Measurements from ENCODE around the gene UROC1. TPM values are rescaled to one million over a fixed set of nuclear protein-coding genes. Genes with fewer than 3 reads are reported as not detected.

Gene UROC1
- polyA plus RNA-seq, 1 of the 3 experiments (the other 2 are of a cell fraction): not detected

GRCh38 chr3:126479642-126480041 lies 37.9 kb downstream of the UROC1 start:
- Histone ChIP-seq H3K4me3 (ENCODE audit: low read depth in 2 of 2, low read length in 1 of 2) (no peak overlapping the region), H3F3A (replicated peaks; ENCODE audit: insufficient read depth) (peaks cover 6% of the 10 kb centered on the region), H3K79me2 (ENCODE audit: insufficient read depth) (peaks cover 4% of the 10 kb centered on the region), H3K9ac (no peak overlapping the region), H3K4me2 (no peak overlapping the region), H3K27me3 (ENCODE audit: insufficient read depth) (no peaks in the 10 kb centered on the region), H3K9me2 (no peaks in the 10 kb centered on the region), H3K9me3 (no peaks in the 10 kb centered on the region), H3K27ac (ENCODE audit: low read depth in 2 of 2, low read length in 1 of 2) (no peak overlapping the region; a peak in 1 of 4 replicates), H2AFZ (ENCODE audit: low read depth) (no peak overlapping the region), H3K36me3 (replicated peaks in 1 of 2; ENCODE audit: control insufficient read depth in 1 of 2, insufficient read depth in 2 of 2, low read length in 1 of 2) (no peaks in the 10 kb centered on the region), H4K20me1 (ENCODE audit: insufficient read depth) (peaks cover 4% of the 10 kb centered on the region), H3K4me1 (ENCODE audit: control insufficient read depth in 1 of 2, insufficient read depth in 2 of 2, low read depth in 1 of 2, low read length in 1 of 2) (peaks cover 0 to 39% of the 10 kb centered on the region in 2 experiments; a peak in 1 of 4 replicates)
- POLR2A ChIA-PET: no interaction called here
- DNase-seq: no peak
- 100% methylated on average over 1 of the region's 1 CpG for WGBS (ENCODE audit: low lambda C conversion rate)
- TF ChIP-seq NRF1 (IDR thresholded peaks at IDR 0.05; ENCODE audit: low read depth, low read length) (no peak), EZH2phosphoT487 (IDR thresholded peaks at IDR 0.05; ENCODE audit: borderline replicate concordance, low read depth) (no peak), FOSL2 (IDR thresholded peaks at IDR 0.05; ENCODE audit: borderline replicate concordance, low read depth) (no peak), GATA2 (CRISPR knock-in tag; IDR thresholded peaks at IDR 0.05) (no peak), MEF2A (IDR thresholded peaks at IDR 0.05; ENCODE audit: borderline replicate concordance, low read depth) (no peak), FOXJ3 (CRISPR knock-in tag; IDR thresholded peaks at IDR 0.05) (no peak), TAF1 (IDR thresholded peaks at IDR 0.05; ENCODE audit: borderline replicate concordance, low read depth, low read length) (no peak), IRF3 (IDR thresholded peaks at IDR 0.05; ENCODE audit: low read depth, low read length) (no peak)
- TF ChIP-seq, protein P1, sequence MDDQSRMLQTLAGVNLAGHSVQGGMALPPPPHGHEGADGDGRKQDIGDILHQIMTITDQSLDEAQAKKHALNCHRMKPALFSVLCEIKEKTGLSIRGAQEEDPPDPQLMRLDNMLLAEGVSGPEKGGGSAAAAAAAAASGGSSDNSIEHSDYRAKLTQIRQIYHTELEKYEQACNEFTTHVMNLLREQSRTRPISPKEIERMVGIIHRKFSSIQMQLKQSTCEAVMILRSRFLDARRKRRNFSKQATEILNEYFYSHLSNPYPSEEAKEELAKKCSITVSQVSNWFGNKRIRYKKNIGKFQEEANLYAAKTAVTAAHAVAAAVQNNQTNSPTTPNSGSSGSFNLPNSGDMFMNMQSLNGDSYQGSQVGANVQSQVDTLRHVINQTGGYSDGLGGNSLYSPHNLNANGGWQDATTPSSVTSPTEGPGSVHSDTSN (IDR thresholded peaks at IDR 0.05): no peak
- CTCF ChIA-PET: no interaction called here

GRCh38 chr3:126478581-126479310 lies 38.8 kb downstream of the UROC1 start:
- Histone ChIP-seq H4K20me1 (ENCODE audit: insufficient read depth) (peaks cover 13% of the 10 kb centered on the region), H3K27ac (ENCODE audit: low read depth in 2 of 2, low read length in 1 of 2) (no peak overlapping the region), H3K4me1 (ENCODE audit: control insufficient read depth in 1 of 2, insufficient read depth in 2 of 2, low read depth in 1 of 2, low read length in 1 of 2) (peaks cover under 1 to 46% of the 10 kb centered on the region in 2 experiments; a peak in 2 of 4 replicates), H3K9me3 (no peaks in the 10 kb centered on the region), H3K4me3 (ENCODE audit: low read depth in 2 of 2, low read length in 1 of 2) (no peak overlapping the region), H3K4me2 (no peak overlapping the region), H3K9ac (no peak overlapping the region), H3K9me2 (no peaks in the 10 kb centered on the region), H3K79me2 (ENCODE audit: insufficient read depth) (peaks cover 13% of the 10 kb centered on the region), H2AFZ (ENCODE audit: low read depth) (no peak overlapping the region), H3K27me3 (ENCODE audit: insufficient read depth) (no peaks in the 10 kb centered on the region), H3F3A (replicated peaks; ENCODE audit: insufficient read depth) (peaks cover 6% of the 10 kb centered on the region), H3K36me3 (replicated peaks in 1 of 2; ENCODE audit: control insufficient read depth in 1 of 2, insufficient read depth in 2 of 2, low read length in 1 of 2) (no peaks in the 10 kb centered on the region)
- no peak for TF ChIP-seq GATA2 (CRISPR knock-in tag; IDR thresholded peaks at IDR 0.05)
- TF ChIP-seq, protein P2, sequence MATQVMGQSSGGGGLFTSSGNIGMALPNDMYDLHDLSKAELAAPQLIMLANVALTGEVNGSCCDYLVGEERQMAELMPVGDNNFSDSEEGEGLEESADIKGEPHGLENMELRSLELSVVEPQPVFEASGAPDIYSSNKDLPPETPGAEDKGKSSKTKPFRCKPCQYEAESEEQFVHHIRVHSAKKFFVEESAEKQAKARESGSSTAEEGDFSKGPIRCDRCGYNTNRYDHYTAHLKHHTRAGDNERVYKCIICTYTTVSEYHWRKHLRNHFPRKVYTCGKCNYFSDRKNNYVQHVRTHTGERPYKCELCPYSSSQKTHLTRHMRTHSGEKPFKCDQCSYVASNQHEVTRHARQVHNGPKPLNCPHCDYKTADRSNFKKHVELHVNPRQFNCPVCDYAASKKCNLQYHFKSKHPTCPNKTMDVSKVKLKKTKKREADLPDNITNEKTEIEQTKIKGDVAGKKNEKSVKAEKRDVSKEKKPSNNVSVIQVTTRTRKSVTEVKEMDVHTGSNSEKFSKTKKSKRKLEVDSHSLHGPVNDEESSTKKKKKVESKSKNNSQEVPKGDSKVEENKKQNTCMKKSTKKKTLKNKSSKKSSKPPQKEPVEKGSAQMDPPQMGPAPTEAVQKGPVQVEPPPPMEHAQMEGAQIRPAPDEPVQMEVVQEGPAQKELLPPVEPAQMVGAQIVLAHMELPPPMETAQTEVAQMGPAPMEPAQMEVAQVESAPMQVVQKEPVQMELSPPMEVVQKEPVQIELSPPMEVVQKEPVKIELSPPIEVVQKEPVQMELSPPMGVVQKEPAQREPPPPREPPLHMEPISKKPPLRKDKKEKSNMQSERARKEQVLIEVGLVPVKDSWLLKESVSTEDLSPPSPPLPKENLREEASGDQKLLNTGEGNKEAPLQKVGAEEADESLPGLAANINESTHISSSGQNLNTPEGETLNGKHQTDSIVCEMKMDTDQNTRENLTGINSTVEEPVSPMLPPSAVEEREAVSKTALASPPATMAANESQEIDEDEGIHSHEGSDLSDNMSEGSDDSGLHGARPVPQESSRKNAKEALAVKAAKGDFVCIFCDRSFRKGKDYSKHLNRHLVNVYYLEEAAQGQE (IDR thresholded peaks at IDR 0.05; ENCODE audit: low read depth, low read length): no peak
- TF ChIP-seq, protein P3, sequence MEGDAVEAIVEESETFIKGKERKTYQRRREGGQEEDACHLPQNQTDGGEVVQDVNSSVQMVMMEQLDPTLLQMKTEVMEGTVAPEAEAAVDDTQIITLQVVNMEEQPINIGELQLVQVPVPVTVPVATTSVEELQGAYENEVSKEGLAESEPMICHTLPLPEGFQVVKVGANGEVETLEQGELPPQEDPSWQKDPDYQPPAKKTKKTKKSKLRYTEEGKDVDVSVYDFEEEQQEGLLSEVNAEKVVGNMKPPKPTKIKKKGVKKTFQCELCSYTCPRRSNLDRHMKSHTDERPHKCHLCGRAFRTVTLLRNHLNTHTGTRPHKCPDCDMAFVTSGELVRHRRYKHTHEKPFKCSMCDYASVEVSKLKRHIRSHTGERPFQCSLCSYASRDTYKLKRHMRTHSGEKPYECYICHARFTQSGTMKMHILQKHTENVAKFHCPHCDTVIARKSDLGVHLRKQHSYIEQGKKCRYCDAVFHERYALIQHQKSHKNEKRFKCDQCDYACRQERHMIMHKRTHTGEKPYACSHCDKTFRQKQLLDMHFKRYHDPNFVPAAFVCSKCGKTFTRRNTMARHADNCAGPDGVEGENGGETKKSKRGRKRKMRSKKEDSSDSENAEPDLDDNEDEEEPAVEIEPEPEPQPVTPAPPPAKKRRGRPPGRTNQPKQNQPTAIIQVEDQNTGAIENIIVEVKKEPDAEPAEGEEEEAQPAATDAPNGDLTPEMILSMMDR (IDR thresholded peaks at IDR 0.05): no peak
- TF ChIP-seq JUND (IDR thresholded peaks at IDR 0.05): no peak
- CTCF ChIA-PET: no interaction called here
- DNase-seq: no peak
- 94% methylated on average over 14 of the region's 14 CpGs for WGBS (ENCODE audit: low lambda C conversion rate)
- POLR2A ChIA-PET: no interaction called here
